ENCODE data around the gene ZNF438.

DNA sequence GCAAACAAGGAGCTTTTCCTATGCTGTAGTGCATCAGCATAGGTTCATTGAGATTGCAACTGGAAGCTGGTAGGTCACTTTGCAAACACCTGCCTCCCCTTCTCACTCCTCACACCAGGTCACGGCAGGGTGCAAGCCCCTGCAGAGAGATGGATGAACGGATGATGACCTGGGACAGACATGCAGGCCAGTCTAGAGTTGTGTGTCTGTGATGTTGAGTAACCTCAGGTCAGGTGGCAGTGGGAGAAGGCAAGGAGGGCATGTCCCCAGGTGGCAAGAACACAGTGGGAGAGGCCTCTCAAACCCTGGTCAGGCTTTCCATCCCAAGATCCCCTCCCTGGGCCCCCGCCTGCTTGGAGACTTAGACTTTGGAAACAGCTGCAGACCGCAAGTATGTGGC, 205.0 kb downstream of the ZNF438 start:
- TF ChIP-seq CREB1 (IDR thresholded peaks at IDR 0.05; ENCODE audit: low read depth) (no peak), FOXM1 (IDR thresholded peaks at IDR 0.05; ENCODE audit: borderline replicate concordance, low read depth) (no peak), TAF1 (IDR thresholded peaks at IDR 0.05; ENCODE audit: low read depth) (no peak), TEAD4 (IDR thresholded peaks at IDR 0.05) (no peak), TCF12 (IDR thresholded peaks at IDR 0.05; ENCODE audit: low read depth) (no peak), ZBTB7A (IDR thresholded peaks at IDR 0.05; ENCODE audit: low read depth) (no peak)
- TF ChIP-seq, protein P1, sequence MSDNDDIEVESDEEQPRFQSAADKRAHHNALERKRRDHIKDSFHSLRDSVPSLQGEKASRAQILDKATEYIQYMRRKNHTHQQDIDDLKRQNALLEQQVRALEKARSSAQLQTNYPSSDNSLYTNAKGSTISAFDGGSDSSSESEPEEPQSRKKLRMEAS (IDR thresholded peaks at IDR 0.05), result no peak
- TF ChIP-seq, protein P2, sequence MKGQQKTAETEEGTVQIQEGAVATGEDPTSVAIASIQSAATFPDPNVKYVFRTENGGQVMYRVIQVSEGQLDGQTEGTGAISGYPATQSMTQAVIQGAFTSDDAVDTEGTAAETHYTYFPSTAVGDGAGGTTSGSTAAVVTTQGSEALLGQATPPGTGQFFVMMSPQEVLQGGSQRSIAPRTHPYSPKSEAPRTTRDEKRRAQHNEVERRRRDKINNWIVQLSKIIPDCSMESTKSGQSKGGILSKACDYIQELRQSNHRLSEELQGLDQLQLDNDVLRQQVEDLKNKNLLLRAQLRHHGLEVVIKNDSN (IDR thresholded peaks at IDR 0.05), result no peak

All from Ishikawa (cell line).